Myometrial cell (primary cell): ENCODE measurements around the gene VPS13A. TPM values are rescaled to one million over a fixed set of nuclear protein-coding genes. Genes with fewer than 3 reads are reported as not detected.

Experiments used
- total RNA-seq: library from RNA; depleted of rRNA; stranded (reverse); fragments of >200 nt; gene quantifications from 2 replicates; pipeline ENCODE4 v1.2.3, GENCODE V29; 2015

VPS13A gene
- total RNA-seq: 8.9 and 17.0 TPM in 2 replicates

DNA sequence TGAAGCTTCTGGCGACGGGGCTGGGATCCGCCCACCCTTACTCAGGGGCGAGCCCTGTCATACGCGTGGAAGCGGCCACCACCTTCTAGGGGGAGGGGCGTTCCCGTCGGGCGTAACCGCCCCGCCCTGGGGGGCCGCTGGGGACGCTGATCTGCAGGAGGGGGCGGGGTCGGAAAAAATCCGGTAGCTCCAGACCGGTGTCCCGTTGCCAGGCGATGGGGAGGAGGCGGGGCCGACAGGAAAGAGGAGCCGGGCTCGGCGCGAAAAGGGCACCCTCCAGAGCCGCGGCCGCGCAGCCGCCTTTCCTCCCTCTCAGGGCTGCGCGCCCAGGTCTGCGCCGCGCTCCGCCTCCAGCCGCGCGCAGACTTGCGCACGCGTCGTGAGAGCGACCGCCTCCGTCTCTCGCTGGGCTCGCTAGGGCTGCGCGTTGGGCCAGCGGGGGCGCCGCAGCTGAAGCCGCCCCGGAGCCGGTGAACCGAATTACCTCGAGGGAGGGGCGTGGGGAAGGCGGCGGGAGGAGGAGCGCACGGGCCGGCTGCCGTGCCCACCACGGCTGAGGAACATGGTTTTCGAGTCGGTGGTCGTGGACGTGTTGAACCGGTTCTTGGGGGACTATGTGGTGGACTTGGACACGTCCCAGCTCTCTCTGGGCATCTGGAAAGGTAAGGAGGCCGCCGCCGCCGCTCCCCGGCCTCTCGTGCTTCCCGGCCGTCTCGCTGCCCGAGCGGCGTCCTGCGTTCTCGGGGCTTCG lies at the start of gene VPS13A:
Gene VPS13A (plus strand): TSS at position 392 of the 751 bp plus-strand sequence. CDS start 171 bp downstream, at position 563.

Other genes with a start within 250 kb of the VPS13A start
- not detected in 2 replicates for gene FOXB2, start 157.9 kb upstream of the VPS13A start, total RNA-seq